Ishikawa (cell line): ENCODE measurements around the gene RET.

ENCODE experiments used
- CEBPB ChIP-seq: IDR thresholded peaks from 2 replicates; pipeline ENCODE4 v1.6.1; 2012
- CREB1 ChIP-seq: IDR thresholded peaks from 2 replicates; pipeline ENCODE4 v1.6.1; 2012; ENCODE audit warnings: low read depth
- EP300 ChIP-seq: IDR thresholded peaks from 2 replicates; pipeline ENCODE4 v1.6.1; 2012; ENCODE audit warnings: borderline replicate concordance
- FOXM1 ChIP-seq: IDR thresholded peaks from 2 replicates; pipeline ENCODE4 v1.6.1; 2012; ENCODE audit warnings: low read depth, borderline replicate concordance
- NFIC ChIP-seq: IDR thresholded peaks from 2 replicates; pipeline ENCODE4 v1.6.1; 2012
- RAD21 ChIP-seq: IDR thresholded peaks from 2 replicates; pipeline ENCODE4 v1.6.1; 2012; ENCODE audit warnings: low read depth
- TAF1 ChIP-seq: IDR thresholded peaks from 2 replicates; pipeline ENCODE4 v1.6.1; 2012; ENCODE audit warnings: low read depth, mild to moderate bottlenecking
- TCF12 ChIP-seq: IDR thresholded peaks from 2 replicates; pipeline ENCODE4 v1.6.1; 2012; ENCODE audit warnings: low read depth
- TEAD4 ChIP-seq: IDR thresholded peaks from 2 replicates; pipeline ENCODE4 v1.6.1; 2012
- YY1 ChIP-seq: IDR thresholded peaks from 2 replicates; pipeline ENCODE4 v1.6.1; 2012; ENCODE audit warnings: low read depth
- ZBTB7A ChIP-seq: IDR thresholded peaks from 2 replicates; pipeline ENCODE4 v1.6.1; 2012; ENCODE audit warnings: low read depth
- TF ChIP-seq, protein P1 (sequence below): IDR thresholded peaks from 2 replicates; pipeline ENCODE4 v1.6.1; 2012
- TF ChIP-seq, protein P2 (sequence below): IDR thresholded peaks from 2 replicates; pipeline ENCODE4 v1.6.1; 2012; ENCODE audit warnings: low read depth, mild to moderate bottlenecking

DNA sequence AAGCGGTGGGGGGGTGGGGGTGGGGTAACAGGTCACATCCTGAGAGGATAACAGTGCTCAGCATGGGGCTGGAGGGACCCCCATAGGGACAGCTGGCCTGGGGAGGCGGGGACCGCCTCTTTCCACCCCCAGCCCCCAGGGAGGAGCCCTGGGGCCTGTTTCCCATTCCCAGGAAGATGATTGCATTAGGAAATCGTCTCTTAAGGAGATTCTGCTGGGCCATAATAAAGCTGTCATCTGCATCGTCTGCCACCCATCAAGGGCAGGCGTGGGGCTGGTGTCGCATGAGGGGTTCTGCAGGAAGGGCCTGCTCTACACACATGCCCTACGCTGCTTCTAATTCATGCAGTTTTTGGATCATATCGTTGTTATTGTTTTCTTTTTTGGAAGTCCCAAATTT is 17.2 kb downstream of the RET start:
- TF ChIP-seq, protein P1, sequence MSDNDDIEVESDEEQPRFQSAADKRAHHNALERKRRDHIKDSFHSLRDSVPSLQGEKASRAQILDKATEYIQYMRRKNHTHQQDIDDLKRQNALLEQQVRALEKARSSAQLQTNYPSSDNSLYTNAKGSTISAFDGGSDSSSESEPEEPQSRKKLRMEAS: no peak
- no peak for TF ChIP-seq EP300
- no peak for TF ChIP-seq CEBPB
- TF ChIP-seq YY1: no peak
- no peak for TF ChIP-seq RAD21
- no peak for TF ChIP-seq FOXM1
- no peak for TF ChIP-seq ZBTB7A
- no peak for TF ChIP-seq NFIC
- TF ChIP-seq, protein P2, sequence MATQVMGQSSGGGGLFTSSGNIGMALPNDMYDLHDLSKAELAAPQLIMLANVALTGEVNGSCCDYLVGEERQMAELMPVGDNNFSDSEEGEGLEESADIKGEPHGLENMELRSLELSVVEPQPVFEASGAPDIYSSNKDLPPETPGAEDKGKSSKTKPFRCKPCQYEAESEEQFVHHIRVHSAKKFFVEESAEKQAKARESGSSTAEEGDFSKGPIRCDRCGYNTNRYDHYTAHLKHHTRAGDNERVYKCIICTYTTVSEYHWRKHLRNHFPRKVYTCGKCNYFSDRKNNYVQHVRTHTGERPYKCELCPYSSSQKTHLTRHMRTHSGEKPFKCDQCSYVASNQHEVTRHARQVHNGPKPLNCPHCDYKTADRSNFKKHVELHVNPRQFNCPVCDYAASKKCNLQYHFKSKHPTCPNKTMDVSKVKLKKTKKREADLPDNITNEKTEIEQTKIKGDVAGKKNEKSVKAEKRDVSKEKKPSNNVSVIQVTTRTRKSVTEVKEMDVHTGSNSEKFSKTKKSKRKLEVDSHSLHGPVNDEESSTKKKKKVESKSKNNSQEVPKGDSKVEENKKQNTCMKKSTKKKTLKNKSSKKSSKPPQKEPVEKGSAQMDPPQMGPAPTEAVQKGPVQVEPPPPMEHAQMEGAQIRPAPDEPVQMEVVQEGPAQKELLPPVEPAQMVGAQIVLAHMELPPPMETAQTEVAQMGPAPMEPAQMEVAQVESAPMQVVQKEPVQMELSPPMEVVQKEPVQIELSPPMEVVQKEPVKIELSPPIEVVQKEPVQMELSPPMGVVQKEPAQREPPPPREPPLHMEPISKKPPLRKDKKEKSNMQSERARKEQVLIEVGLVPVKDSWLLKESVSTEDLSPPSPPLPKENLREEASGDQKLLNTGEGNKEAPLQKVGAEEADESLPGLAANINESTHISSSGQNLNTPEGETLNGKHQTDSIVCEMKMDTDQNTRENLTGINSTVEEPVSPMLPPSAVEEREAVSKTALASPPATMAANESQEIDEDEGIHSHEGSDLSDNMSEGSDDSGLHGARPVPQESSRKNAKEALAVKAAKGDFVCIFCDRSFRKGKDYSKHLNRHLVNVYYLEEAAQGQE: no peak
- TF ChIP-seq TAF1: no peak
- TF ChIP-seq TCF12: no peak
- no peak for TF ChIP-seq CREB1
- TF ChIP-seq TEAD4: no peak
